Measurements from ENCODE around the gene ZBTB38. TPM values are rescaled to one million over a fixed set of nuclear protein-coding genes. Genes with fewer than 3 reads are reported as not detected.

Gene ZBTB38
- total and polyA plus RNA-seq, 8 donors, result 5.3 to 253 (median 41.0) TPM

DNA sequence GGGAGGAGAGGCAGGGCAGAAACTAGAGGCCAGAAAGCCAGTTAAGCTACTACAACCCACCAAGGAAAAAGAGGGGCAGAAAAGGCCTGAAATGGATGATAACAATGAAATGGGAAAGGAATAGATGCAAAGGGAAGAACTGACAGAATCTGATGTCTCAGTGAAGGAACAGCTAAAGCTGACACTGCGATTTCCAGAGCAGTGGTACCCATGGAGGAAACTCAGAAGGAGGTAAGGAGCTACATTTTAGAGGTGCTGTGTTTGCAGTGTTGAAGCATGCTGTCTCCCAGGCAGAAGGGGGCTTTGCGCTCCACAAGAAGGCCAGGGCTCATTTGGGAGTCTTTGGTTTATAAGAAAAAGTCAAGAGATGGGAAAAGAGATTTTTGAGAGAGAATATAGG, 38.0 kb downstream of the ZBTB38 start:
- Histone ChIP-seq H3K27me3 (no peaks in the 10 kb centered on the region), H3K9me3 (no peaks in the 10 kb centered on the region), H3K4me3 (no peak overlapping the region), H3K27ac (peak overlapping the region in 4 of 5 donors; percentile 94 to 100 (median 98)), H3K36me3 (peaks cover 6 to 46% (median 41%) of the 10 kb centered on the region in 4 donors), H3K4me1 (peaks cover 46 to 91% (median 76%) of the 10 kb centered on the region in 4 donors)
- no peak for DNase-seq
- TF ChIP-seq EP300 (IDR thresholded peaks at IDR 0.05) (no peak), POLR2AphosphoS5 (IDR thresholded peaks at IDR 0.05) (no peak), POLR2A (IDR thresholded peaks at IDR 0.05) (no peak), CTCF (IDR thresholded peaks at IDR 0.05) (no peak)
- intact Hi-C loops (cut with DNase I; ENCODE audit: low total_unique reads), result no loop called here
- WGBS, 5 donors, result 93 to 100% (median 98%) methylated on average over 2 of the region's 2 CpGs

DNA sequence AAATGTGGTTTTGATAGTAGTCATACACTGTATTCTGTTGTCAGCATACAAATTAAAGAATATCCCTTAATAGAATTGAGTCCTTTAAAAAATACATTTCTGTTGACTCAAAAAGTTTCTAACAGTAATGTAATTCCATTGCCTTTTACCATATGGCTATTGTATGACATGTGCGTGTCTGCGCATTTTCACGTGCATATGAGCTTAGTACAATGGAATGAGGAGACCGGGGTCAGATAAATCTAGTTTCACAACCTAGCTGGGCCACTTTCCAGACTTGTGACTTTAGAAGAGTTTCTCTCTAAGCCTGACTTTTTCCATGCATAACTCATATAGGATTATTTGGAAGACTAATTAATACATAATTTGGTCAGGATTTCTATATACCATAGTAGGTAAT, 38.7 kb downstream of the ZBTB38 start:
- no peaks in the 10 kb centered on the region for H3K9me3 ChIP-seq
- TF ChIP-seq EP300 (IDR thresholded peaks at IDR 0.05) (no peak), POLR2A (IDR thresholded peaks at IDR 0.05) (no peak), CTCF (IDR thresholded peaks at IDR 0.05) (no peak), POLR2AphosphoS5 (IDR thresholded peaks at IDR 0.05) (peak; percentile 30 to 88 (median 71))
- intact Hi-C loops (cut with DNase I; ENCODE audit: low total_unique reads), result no loop called here
- peak in 1 of 2 donors; percentile 80 for DNase-seq
- WGBS, 5 donors, result 54 to 70% (median 67%) methylated on average over 4 of the region's 4 CpGs
- peaks cover 6 to 46% (median 41%) of the 10 kb centered on the region in 4 donors for H3K36me3 ChIP-seq
- H3K27me3 ChIP-seq, result no peaks in the 10 kb centered on the region
- peak overlapping the region in 4 of 5 donors; percentile 94 to 100 (median 98) for H3K27ac ChIP-seq
- peaks cover 53 to 91% (median 76%) of the 10 kb centered on the region in 4 donors for H3K4me1 ChIP-seq
- H3K4me3 ChIP-seq, result no peak overlapping the region

- H3K27ac ChIP-seq, result peak overlapping the region in 4 of 5 donors; percentile 94 to 100 (median 98)
- H3K27me3 ChIP-seq, result no peaks in the 10 kb centered on the region
- TF ChIP-seq POLR2A (IDR thresholded peaks at IDR 0.05) (no peak), POLR2AphosphoS5 (IDR thresholded peaks at IDR 0.05) (no peak), CTCF (IDR thresholded peaks at IDR 0.05) (no peak), EP300 (IDR thresholded peaks at IDR 0.05) (no peak)
- WGBS, 5 donors, result 90 to 98% (median 92%) methylated on average over 2 of the region's 2 CpGs
- H3K9me3 ChIP-seq, result no peaks in the 10 kb centered on the region
- peaks cover 59 to 97% (median 81%) of the 10 kb centered on the region in 4 donors for H3K4me1 ChIP-seq
- no peak overlapping the region for H3K4me3 ChIP-seq
- DNase-seq, result no peak
- intact Hi-C loops (cut with DNase I; ENCODE audit: low total_unique reads), result no loop called here
- H3K36me3 ChIP-seq, result peaks cover 6 to 46% (median 41%) of the 10 kb centered on the region in 4 donors
Measured at GRCh38 chr3:141407825-141408224, 39.5 kb downstream of the ZBTB38 start.

GRCh38 chr3:141408596-141408995, 40.3 kb downstream of the ZBTB38 start:
- H3K4me3 ChIP-seq, result no peak overlapping the region
- H3K4me1 ChIP-seq, result peaks cover 67 to 98% (median 84%) of the 10 kb centered on the region in 4 donors
- intact Hi-C loops (cut with DNase I; ENCODE audit: low total_unique reads), result no loop called here
- H3K9me3 ChIP-seq, result no peaks in the 10 kb centered on the region
- H3K27ac ChIP-seq, result peak overlapping the region in 4 of 5 donors; percentile 94 to 100 (median 98)
- peaks cover 6 to 47% (median 41%) of the 10 kb centered on the region in 4 donors for H3K36me3 ChIP-seq
- WGBS, 5 donors, result 63 to 78% (median 72%) methylated on average over 1 of the region's 1 CpG
- DNase-seq, result no peak
- H3K27me3 ChIP-seq, result no peaks in the 10 kb centered on the region
- TF ChIP-seq CTCF (IDR thresholded peaks at IDR 0.05), result no peak
- no peak for TF ChIP-seq POLR2AphosphoS5 (IDR thresholded peaks at IDR 0.05)
- TF ChIP-seq POLR2A (IDR thresholded peaks at IDR 0.05), result no peak
- no peak for TF ChIP-seq EP300 (IDR thresholded peaks at IDR 0.05)
